Stimulated activated CD8-positive, alpha-beta memory T cell treated with anti-CD3 and anti-CD28 coated beads, Interleukin-4, amount 100 ng/mL, for 24 hours (primary cell): ENCODE data around the gene RGS2.

Experiments used
- DNase-seq: peaks from one replicate; pipeline ENCODE4 v3.0.0-alpha.2; 2020; ENCODE audit warnings: low read depth

The RGS2 gene

DNA sequence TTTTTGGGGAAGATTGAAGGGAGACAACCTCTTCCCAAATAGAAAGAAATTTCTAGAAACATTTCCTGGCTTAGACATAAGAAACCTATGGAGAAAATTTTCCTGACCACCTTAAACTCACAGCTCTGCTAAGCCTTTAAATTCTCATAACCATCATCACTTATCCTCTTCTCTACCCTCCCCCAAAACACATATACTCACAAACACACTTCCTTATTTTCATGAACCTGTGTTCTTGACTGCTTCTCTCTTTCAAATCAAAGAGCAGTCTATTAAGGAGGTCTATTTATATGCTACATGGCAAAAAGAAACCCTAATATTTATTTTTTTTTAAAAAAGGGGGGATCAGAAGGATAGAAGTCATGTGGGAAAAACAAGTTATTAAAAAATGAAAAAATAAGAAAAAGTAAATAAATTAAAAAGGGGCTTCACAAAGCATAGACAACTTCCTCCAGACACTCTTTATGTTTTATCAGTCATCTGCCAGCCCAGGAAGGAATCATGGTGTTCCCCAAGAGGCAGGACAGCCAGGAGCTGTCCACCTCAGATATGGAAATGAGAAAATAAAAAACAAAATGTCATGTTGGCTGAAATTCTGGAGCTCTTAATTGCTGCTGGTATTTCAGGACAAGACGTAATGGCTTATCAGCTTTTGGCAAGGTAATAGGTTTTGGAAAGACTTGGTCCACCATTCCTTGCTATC is 12.8 kb upstream of the RGS2 start:
- no peak for DNase-seq

DNA sequence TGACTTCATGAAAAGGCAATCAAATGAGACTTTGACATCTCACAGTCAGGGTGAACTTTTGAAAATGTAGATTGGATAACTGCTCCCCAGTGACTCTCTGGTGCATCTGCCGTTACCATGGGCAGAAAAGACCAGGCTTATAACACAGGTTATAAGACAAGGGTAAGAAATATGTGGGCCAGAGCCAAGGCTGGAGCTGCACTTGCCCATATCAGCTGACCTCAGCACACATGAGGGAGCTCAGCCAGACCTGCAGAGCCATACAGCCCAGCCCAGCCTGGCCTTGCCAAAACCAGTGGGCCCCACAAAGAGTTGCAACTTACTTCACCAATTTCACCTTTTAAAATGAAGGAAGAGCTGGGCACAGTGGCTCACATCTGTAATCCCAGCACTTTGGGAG is 11.7 kb upstream of the RGS2 start:
- DNase-seq: no peak

DNA sequence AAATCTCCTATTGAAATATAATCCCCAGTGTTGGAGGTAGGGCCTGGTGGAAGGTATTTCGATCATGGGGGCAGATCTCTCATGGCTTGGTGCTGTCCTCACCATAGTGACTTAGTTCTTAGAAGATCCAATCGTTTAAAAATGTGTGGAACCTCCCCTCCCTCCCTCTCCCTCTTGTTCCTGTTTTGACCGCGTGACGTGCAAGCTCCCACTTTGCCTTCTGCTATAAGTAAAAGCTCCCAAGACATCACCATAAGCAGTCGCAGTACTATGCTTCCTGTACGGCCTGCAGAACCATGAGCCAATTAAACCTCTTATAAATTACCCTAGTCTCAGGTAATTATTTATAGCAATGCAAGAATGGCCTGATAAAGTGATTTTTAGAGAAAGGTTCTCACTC is 10.9 kb upstream of the RGS2 start:
- no peak for DNase-seq

DNA sequence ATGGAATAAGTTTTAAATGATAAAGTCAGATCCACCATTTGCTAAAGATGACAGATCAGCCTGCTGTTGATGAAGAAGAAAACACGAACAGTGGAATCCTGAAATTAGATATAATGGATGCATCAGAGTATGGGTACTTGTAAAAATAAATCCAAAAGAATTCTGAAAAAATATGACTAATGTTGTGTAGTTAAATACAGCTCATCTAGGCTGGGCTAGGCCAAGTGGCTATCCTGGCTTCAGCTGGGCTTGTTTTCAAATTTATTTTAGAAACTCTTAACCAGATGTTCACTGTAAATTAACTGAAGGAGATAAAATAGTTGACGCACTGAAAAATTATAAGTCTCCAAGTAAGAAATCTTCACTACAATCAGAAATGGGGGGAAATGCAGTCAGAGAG is 7.4 kb upstream of the RGS2 start:
- DNase-seq: no peak

DNA sequence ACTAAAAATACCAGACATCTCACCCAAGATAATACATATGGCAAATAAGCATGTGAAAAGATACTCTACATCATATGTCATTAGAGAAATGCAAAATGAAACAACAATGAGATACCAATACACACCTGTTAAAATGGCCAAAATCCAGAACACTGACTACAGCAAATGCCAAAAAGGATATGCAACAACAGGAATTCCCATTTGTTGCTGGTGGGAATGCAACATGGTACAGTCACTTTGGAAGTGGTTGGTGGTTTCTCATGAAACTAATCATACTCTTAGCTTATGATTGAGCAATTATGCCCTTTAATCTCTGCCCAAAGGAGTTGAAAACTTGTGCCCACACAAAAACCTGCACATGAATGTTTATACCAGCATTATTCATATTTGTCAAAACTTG is 6.4 kb upstream of the RGS2 start:
- DNase-seq: no peak

- DNase-seq: no peak
Observed at GRCh38 chr1:192803501-192803900, 5.3 kb upstream of the RGS2 start.

DNA sequence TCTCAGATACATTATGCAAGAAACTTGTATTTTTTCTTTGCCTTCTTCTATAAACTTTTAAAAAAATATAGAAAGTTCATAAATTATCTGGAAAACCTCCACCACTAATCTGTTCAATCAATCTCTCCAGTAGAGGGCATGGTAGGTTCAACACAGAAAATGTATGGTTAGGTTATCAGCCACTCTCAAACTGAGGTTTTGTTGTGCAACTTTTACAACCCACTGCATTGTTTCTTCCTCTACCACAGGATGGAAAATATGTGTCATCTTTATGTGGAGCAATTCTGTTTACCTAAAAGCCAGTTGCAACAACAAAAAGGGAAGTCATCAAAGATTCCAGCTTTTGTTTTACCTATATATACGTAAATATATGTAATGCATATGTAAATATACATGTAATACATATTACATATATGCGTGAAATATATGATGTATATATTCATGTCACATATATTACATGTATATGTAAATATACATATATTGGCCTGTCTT is 3.0 kb upstream of the RGS2 start:
- DNase-seq: no peak

GRCh38 chr1:192807211-192808162 is 1.4 kb upstream of the RGS2 start:
- no peak for DNase-seq

- no peak for DNase-seq
Observed at GRCh38 chr1:192808163-192808517, 699 bp upstream of the RGS2 start.

- DNase-seq: peak; percentile 24
Observed at GRCh38 chr1:192809307-192810252, 741 bp downstream of the RGS2 start.

- DNase-seq: no peak
Observed at GRCh38 chr1:192810253-192810880, 1.5 kb downstream of the RGS2 start.

DNA sequence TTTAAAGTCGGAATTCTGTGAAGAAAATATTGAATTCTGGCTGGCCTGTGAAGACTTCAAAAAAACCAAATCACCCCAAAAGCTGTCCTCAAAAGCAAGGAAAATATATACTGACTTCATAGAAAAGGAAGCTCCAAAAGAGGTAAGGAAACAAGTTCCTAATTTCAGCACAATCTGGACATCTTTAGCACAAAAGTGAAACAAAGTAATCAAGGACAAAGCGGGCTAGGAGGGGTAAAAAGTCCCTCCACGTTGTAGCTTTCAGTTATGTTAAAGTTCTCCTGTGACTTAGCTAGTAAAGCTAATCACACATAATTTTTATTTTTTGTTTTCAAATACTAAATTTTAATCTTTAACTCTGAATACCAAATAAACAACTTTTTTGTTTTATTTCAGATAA is 2.2 kb downstream of the RGS2 start:
- no peak for DNase-seq

DNA sequence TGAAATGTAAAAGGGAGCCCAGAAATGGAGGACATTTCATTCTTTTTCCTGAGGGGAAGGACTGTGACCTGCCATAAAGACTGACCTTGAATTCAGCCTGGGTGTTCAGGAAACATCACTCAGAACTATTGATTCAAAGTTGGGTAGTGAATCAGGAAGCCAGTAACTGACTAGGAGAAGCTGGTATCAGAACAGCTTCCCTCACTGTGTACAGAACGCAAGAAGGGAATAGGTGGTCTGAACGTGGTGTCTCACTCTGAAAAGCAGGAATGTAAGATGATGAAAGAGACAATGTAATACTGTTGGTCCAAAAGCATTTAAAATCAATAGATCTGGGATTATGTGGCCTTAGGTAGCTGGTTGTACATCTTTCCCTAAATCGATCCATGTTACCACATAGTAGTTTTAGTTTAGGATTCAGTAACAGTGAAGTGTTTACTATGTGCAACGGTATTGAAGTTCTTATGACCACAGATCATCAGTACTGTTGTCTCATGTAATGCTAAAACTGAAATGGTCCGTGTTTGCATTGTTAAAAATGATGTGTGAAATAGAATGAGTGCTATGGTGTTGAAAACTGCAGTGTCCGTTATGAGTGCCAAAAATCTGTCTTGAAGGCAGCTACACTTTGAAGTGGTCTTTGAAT is 2.9 kb downstream of the RGS2 start:
- DNase-seq: no peak

DNA sequence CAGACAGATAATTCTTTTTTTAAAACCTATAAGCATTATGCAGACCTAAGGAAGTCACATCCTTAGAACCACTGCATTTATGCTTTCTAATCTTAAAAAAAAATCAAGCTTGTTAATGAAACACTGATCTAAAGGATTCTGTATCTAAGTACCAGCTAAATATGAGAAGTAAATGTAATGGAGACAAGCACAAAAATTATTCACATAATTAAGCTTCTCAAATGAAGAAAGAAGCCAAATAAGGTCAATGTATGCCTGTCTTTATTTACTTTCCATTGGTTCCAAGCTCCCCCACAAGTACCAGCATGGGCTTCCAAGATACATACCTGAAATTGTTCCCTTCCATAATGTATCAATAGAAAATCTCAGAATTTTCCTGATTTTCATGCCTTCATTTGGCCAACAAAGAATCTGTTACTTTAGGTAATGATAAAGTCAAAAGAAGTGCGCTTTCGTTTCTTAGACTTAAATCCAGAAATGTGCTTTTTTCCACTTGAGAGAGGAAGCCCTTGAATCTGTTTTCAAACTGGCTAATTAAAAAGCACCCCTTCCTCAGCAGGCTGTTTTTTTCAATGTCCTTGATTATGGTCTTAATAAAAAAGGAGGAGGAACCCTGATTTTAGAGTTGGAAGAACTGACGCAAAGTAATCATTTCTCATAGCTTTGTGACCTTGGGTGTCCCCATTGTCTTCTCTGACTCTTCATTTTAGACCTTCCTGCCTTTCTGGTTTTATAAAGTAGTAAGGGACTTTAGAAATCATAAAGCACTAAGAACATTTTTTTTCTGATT is 3.8 kb downstream of the RGS2 start:
- DNase-seq: no peak

GRCh38 chr1:192814805-192815204 is 6.0 kb downstream of the RGS2 start:
- DNase-seq: no peak

- no peak for DNase-seq
Observed at GRCh38 chr1:192817246-192817645, 8.4 kb downstream of the RGS2 start.

DNA sequence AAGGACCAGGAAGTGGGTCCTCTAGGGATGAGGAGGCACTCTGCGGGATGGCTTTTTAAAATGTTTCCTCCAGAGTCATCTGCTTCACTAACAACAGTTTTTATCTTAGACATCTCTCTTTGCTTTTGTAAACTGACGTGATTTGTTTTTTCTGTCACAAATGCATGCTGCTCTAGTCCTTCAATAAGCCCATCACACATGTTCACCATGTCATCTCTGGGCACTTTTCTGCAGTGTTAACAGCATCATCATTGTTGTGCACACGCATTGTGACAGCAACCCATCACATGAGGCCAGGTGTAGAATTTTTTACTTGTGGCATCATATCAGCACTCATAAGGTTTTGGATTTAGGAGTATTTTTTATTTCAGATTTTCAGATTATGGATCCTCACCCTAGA is 12.5 kb downstream of the RGS2 start:
- no peak for DNase-seq

DNA sequence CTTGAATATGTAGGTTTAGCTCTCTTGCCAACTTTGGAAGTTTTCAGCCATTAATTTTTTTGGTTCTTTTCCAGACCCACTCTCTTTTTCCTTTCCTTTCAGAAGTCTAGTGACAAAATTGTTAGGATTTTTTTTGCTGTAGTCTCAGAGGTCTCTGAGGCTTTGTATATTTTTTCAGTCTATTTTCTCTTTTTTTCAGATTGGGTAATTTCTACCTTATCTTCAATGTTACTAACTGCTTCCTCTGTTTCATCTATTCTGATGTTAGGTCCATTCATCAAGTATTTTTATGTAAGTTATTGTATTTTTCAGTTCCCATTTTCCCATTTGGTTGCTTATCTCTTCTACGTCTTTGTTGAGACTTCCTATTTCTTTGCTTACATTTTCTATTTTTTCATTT is 15.7 kb downstream of the RGS2 start:
- no peak for DNase-seq

- DNase-seq: no peak
Observed at GRCh38 chr1:192826791-192827546, 18.1 kb downstream of the RGS2 start.
